Stimulated activated CD8-positive, alpha-beta memory T cell treated with anti-CD3 and anti-CD28 coated beads, Interleukin-2, amount 100 ng/mL, for 1 hour (primary cell): ENCODE data around the gene GNG13.
"Not testable (repeated sequence)": the region's sequence is repeated elsewhere in the genome, so short reads cannot be mapped to it uniquely, and the experiment has no call there.

Experiments
- DNase-seq, 2 donors: peaks; one replicate each; pipeline ENCODE4 v3.0.0-alpha.2; 2020; ENCODE audit warnings: low read depth in 2 of 2

The GNG13 gene

DNA sequence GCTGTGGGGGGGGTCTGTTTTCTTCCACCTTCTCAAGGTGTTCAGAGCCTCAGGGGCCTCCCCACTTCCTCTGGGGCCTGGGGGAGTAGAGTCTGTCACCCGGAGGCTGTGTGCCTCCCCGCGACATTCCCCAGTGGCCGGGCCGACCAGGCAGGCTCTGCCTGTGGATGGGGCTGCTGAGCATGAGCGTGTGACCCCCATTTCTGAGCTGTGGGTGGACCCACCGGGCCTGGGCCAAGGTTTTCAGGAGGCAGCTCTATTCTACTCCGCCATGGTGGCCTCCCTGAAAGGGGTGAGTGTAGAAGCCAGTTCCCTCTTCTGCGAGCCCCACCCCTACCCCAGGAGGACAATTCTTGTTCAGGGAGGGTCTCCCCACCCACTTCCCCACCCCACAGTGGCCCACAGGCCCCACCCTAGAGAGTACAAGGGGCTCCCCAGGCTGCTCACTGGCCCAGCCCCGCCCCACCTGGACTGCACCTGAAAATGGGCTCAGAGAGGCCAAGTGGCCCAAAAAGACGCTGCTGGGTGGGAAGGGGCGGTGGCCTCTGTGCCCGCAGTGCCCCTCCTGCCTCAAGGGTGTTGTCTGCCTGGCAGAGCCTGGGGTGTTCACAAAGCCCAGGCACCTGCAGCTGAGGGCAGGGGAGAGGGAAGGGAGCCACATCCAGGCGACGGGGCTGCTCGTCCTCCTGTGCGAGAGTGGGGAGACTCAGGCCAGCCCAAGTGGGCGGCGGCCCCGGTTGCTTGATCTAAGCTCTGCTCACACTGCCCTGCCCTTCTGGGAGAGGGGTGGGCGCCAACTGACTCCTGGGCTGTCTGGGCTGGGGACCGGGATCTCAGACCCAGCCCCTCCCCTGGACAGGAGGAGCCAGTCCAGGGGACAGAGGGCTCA is 38.7 kb downstream of the GNG13 start:
- no peak for DNase-seq

GRCh38 chr16:760545-761343 is 39.8 kb downstream of the GNG13 start, which contains the start of gene MSLN:
Gene MSLN, plus strand, starts transcription at chr16:760734. Its CDS starts 1,947 bp downstream, at chr16:762681.
- DNase-seq = no peak

GRCh38 chr16:760065-760464 is 40.5 kb downstream of the GNG13 start:
- DNase-seq = no peak

DNA sequence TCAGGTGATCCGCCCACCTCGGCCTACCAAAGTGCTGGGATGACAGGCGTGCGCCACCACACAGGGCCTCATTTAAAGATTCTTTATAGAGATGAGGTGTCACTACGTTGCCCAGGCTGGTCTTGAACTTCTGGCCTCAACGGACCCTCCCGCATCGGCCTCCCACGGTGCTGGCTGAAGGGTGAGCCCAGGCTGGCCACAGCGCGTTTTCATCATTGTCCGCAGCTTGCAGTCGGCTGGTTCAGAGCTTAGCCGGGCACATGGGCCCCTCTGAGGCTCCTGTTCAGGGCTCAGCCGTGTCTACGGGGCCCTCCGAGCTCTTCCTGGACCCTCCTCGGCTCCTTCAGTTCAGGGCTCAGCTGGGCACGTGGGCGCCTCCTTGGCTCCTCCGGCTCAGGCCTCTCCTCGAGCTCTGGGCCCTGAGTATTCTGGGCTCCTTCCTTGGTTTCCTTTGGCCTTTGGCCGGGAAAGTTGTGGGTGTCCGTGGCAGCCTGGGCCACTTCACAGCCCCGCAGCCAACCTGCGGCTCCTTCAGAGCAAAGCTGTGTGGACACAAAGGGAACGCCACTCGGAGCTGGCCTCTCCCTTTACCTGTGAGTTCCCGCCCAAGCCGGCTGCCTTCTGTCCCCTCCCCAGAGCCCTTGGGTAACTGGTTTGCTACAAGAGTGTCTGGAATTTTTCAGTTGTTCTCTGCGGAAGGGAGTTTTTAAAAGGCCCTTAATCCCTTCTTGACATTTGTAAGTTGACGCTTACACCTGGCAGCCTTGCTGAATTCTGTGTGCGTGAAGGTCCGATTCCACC is 41.2 kb downstream of the GNG13 start:
- DNase-seq = no peak

DNA sequence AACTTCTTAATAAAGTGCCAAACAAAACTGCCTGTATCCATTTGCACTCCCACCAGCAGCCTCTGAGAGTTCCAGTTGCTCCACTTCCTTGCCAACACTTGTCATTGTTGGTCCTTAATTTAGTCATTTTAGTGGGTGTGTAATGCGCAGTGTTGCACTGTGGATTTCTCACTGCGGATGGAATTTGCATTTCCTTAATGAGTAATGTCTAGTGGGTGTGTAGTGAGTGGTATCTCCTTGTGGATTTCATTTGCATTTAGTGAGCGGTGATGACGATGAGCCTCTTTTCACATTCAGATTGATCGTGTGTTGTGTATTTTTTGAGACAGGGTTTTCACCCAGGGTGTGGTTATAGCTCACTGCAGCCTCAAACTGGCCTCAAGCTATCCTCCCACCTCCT is 44.1 kb downstream of the GNG13 start:
- no peak for DNase-seq

DNA sequence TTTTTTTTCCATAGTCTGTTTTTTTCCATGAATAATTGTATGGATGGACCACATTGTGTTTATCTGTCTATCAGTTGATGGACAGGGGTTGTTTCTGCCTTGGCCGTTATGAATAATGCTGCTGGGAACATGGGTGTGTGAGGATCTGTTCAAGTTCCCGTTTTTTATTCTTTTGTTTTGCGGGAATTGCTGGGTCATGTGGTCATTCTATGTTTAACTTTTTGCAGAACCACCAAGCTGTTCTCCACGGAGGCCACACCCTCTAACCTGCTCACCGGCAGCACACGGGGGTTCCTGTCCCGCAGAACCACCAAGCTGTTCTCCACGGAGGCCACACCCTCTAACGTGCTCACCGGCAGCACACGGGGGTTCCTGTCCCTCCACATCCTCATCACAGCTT is 45.9 kb downstream of the GNG13 start:
- DNase-seq = no peak

GRCh38 chr16:754121-754607 is 46.4 kb downstream of the GNG13 start:
- DNase-seq = not testable (repeated sequence)

- no peak for DNase-seq
Observed at GRCh38 chr16:752007-752312, 48.6 kb downstream of the GNG13 start.

- DNase-seq = no peak
Observed at GRCh38 chr16:751152-752006, 49.2 kb downstream of the GNG13 start.

DNA sequence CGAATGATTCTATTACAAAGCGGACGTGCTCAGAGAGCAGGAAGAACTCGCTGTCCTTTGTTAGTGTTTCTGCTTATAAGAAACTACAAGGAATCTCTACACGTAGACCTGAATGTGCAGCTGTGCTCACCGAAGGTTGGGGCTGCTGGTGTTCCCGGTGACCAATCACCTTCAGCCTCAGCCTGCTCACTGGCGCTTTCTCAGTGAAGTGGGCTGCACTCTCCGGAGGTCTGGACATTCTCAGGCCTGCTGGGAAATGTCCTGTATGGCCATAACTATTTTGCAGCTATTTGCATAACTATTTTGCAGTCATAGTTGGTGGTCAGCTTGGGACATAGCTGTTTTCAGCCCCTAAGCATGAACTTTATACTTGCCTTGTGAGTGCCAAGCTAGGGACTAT is 50.0 kb downstream of the GNG13 start:
- DNase-seq = no peak

GRCh38 chr16:749010-749409 is 51.5 kb downstream of the GNG13 start:
- DNase-seq = no peak
